GM23338 (cell line): ENCODE data around the gene VILL.

Experiments
- EZH2phosphoT487 ChIP-seq: fragments of 200-600 bp; sonication (generic); IDR thresholded peaks from one replicate; pipeline ENCODE4 v1.8.1; 2018; ENCODE audit warnings: antibody characterized with exemption; ENCODE audit not compliant: unreplicated experiment
- POLR2AphosphoS5 ChIP-seq: IDR thresholded peaks from 2 replicates; pipeline ENCODE4 v1.6.1; 2016; ENCODE audit warnings: antibody characterized with exemption, low read depth
- TF ChIP-seq, protein P1 (sequence below), 2 experiments: fragments of 200-600 bp in 1 of 2; sonication (generic) in 1 of 2; conservative IDR thresholded peaks; 2 replicates each; pipeline versions ENCODE4 v1.5.1 to v1.6.1; 2016 to 2017; ENCODE audit warnings: antibody characterized with exemption in 2 of 2, low read depth in 2 of 2, mild to moderate bottlenecking in 2 of 2, moderate library complexity in 1 of 2

DNA sequence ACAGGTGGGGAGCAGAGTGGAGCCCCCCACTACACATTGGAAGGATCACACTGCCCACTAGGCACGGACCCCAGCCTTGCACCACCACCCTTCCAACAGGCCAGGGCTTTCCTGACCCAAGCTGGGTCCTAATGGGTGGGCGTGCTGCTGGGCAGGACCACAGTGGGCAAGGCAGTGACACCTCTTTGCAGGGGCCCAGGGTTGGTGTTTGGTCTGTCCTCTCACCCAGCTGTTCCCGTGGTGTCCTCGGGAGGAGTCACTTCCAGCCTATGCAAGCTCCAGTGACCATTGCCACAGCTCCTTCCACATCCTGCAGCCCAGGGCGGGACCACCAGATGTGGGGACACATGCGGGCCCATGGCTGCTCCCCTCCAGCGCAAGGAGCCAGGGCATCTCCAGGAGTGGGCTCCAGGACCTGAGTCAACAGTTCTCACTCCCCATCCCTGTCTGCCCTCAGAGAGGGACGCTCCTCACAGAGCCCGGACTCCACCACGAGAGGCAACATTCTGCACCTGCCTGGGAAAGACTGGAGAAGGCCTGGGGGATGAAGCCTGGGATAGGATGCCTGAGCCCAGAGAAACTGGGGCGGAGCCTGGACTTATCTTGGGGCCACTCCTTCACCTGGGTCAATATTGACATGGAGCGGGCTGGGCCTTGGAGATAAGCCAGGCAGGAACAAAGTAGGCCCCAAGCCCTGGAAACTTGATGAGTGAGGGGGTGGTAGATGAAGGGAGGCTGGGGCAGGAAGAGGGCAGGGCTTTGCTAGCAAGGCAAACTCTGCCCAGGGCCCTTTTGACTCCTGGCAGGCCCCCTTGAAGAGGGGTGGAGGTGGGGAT is 3.9 kb upstream of the VILL start:
- TF ChIP-seq, protein P1, sequence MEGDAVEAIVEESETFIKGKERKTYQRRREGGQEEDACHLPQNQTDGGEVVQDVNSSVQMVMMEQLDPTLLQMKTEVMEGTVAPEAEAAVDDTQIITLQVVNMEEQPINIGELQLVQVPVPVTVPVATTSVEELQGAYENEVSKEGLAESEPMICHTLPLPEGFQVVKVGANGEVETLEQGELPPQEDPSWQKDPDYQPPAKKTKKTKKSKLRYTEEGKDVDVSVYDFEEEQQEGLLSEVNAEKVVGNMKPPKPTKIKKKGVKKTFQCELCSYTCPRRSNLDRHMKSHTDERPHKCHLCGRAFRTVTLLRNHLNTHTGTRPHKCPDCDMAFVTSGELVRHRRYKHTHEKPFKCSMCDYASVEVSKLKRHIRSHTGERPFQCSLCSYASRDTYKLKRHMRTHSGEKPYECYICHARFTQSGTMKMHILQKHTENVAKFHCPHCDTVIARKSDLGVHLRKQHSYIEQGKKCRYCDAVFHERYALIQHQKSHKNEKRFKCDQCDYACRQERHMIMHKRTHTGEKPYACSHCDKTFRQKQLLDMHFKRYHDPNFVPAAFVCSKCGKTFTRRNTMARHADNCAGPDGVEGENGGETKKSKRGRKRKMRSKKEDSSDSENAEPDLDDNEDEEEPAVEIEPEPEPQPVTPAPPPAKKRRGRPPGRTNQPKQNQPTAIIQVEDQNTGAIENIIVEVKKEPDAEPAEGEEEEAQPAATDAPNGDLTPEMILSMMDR (conservative IDR thresholded peaks at IDR 0.05; ENCODE audit: low read depth in 2 of 2): no peak
- TF ChIP-seq EZH2phosphoT487: no peak
- TF ChIP-seq POLR2AphosphoS5: no peak
